HG02938 (cell line): ENCODE data around the gene STK4.

Experiments used
- ATAC-seq: cut with Tn5 transposase; IDR thresholded peaks from one replicate; pipeline ENCODE4 v1.9.1; 2021; ENCODE audit warnings: mild to moderate bottlenecking, moderate library complexity; ENCODE audit not compliant: unreplicated experiment

The STK4 gene

GRCh38 chr20:45104786-45105185 is 138.5 kb downstream of the STK4 start:
- no peak for ATAC-seq

GRCh38 chr20:45105317-45105716 is 139.0 kb downstream of the STK4 start:
- no peak for ATAC-seq

- no peak for ATAC-seq
These were observed 143.3 kb downstream of the STK4 start for GRCh38 chr20:45109634-45110033.

GRCh38 chr20:45110301-45110700 is 144.0 kb downstream of the STK4 start:
- no peak for ATAC-seq

- ATAC-seq: no peak
These were observed 145.0 kb downstream of the STK4 start for GRCh38 chr20:45111285-45111684.

GRCh38 chr20:45111799-45112471 is 145.6 kb downstream of the STK4 start:
- ATAC-seq: no peak

- no peak for ATAC-seq
These were observed 146.4 kb downstream of the STK4 start for GRCh38 chr20:45112754-45113153.

- ATAC-seq: no peak
These were observed 147.6 kb downstream of the STK4 start for GRCh38 chr20:45113865-45114264.

- no peak for ATAC-seq
These were observed 148.4 kb downstream of the STK4 start, which contains the start of gene WFDC5 for GRCh38 chr20:45114465-45115385. TSS of gene WFDC5 (minus strand) at chr20:45115174. CDS start at chr20:45115083, 91 bp downstream.

- ATAC-seq: no peak
These were observed 149.1 kb downstream of the STK4 start for GRCh38 chr20:45115386-45115774.

GRCh38 chr20:45115829-45116228 is 149.5 kb downstream of the STK4 start:
- ATAC-seq: no peak

GRCh38 chr20:45117581-45117980 is 151.3 kb downstream of the STK4 start:
- ATAC-seq: no peak

- ATAC-seq: no peak
These were observed 151.7 kb downstream of the STK4 start for GRCh38 chr20:45118028-45118427.

- ATAC-seq: no peak
These were observed 153.4 kb downstream of the STK4 start for GRCh38 chr20:45119556-45120266.

- ATAC-seq: no peak
These were observed 155.1 kb downstream of the STK4 start for GRCh38 chr20:45121388-45121787.

GRCh38 chr20:45124365-45124764 is 158.1 kb downstream of the STK4 start, which contains the start of gene WFDC12:
TSS of gene WFDC12 (minus strand) at chr20:45124465. CDS start at chr20:45124447, 18 bp downstream.
- no peak for ATAC-seq

- no peak for ATAC-seq
These were observed 161.8 kb downstream of the STK4 start for GRCh38 chr20:45128099-45128498.
